ENCODE data around the gene HOXD3.

HOXD3 gene

GRCh38 chr2:176160986-176161824 lies 4.1 kb downstream of the HOXD3 start:
- in situ Hi-C loops (cut with MboI; ENCODE audit: low sequenced_read_pairs) = no loop called here

- in situ Hi-C loops (cut with MboI; ENCODE audit: low sequenced_read_pairs) = no loop called here
Measured at GRCh38 chr2:176161825-176162626, 4.9 kb downstream of the HOXD3 start.

- in situ Hi-C loops (cut with MboI; ENCODE audit: low sequenced_read_pairs) = no loop called here
Measured at GRCh38 chr2:176162911-176163671, 6.0 kb downstream of the HOXD3 start.

DNA sequence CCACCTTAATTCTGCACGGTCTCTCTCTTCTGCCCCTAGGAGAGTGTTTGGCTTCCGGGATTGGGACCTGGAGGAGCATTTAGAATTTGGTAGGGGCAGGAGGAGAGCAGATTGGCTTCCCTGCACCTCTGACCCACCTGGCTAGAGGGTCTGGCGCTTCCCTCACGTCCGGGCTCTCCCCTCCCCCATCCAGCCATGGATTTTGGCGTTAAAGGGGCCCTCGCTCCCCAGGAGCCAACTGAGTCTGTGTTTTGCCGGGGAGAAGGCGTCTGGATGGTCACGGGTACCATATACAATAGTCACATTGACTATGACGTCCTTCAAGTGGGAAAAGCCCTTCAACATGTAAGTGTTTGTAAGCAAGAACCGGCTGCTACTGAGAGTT lies 6.6 kb downstream of the HOXD3 start:
- in situ Hi-C loops (cut with MboI; ENCODE audit: low sequenced_read_pairs) = no loop called here

- in situ Hi-C loops (cut with MboI; ENCODE audit: low sequenced_read_pairs) = no loop called here
Measured at GRCh38 chr2:176164201-176164600, 7.1 kb downstream of the HOXD3 start.

DNA sequence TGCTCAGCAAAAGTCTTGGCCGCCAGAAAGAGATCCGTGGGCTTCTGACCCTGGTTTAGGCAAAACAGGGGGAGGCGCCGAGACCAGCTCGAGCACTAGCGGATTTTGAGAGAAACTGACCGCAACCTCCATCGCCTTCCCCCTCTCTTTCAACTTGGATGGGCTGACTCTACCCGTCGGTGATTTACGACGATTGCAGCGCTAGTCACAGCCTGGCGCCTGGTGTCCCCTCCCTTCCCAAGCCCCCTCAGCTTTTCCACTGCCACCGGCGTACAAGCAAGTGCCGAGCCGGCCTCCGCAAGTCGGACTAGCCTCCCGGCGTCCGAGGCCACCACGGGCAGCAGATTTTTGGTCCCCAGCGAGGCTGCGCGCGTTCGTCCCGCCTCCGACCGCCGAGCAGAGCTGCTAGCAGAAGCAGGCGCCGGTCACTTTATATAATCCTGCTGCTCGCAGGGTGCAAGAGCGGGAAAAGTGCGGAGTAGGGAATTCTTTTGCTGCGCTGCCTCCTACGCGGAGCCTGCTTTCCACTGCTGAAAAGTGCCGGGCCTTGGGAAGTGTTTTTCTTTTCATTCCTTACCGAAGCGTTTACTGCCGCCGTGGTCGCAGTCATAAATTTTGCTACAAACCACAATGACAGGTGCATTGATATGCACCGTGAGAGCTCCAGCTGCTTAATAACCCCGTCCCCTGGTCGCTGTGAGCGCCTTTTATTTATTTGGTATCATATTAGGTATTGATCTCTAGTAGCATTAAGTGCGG lies 7.7 kb downstream of the HOXD3 start:
- in situ Hi-C loops (cut with MboI; ENCODE audit: low sequenced_read_pairs) = no loop called here

GRCh38 chr2:176165370-176166050 lies 8.4 kb downstream of the HOXD3 start:
- in situ Hi-C loops (cut with MboI; ENCODE audit: low sequenced_read_pairs) = no loop called here

DNA sequence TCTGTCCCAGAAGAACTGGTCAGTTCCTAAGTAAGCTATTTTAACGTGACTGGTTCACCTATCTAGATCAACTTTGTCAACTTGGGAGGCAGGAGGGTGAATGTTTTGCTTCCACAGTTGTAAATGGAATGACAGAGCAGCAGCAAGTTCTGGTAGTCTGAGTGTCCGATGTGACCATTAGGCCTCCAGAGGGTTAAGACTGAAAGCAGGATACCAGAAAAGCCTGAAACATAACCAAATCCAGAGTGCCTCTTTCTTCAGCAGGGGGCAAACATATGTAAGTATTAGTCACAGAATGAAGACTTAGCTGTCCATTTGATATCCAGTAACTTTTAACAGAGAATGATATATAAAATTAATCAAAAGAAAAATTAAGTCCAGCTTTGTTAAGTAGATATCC lies 9.2 kb downstream of the HOXD3 start:
- in situ Hi-C loops (cut with MboI; ENCODE audit: low sequenced_read_pairs) = no loop called here

DNA sequence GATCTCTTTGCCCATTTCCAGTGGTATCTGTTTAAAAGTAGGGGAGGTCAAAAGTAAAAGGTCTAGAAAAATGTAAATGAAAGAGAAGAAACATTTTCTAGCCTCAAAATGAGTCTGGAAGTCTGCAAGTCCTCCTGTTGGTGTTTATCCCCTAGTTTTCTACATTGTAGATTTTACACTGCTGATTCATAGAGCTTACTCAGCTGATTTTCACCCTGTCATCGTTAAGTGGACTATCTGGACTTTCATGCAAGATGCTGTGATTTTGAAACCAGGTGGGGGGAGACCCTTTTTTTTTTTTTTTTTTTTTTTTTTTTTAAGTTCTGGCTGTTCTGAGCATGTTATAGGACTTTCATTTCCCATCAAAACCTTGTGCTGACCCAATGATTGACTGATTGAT lies 10.3 kb downstream of the HOXD3 start:
- in situ Hi-C loops (cut with MboI; ENCODE audit: low sequenced_read_pairs) = no loop called here

- in situ Hi-C loops (cut with MboI; ENCODE audit: low sequenced_read_pairs) = no loop called here
Measured at GRCh38 chr2:176169181-176169580, 12.1 kb downstream of the HOXD3 start.

GRCh38 chr2:176169711-176170110 lies 12.6 kb downstream of the HOXD3 start:
- in situ Hi-C loops (cut with MboI; ENCODE audit: low sequenced_read_pairs) = no loop called here

- in situ Hi-C loops (cut with MboI; ENCODE audit: low sequenced_read_pairs) = no loop called here
Measured at GRCh38 chr2:176170602-176171305, 13.6 kb downstream of the HOXD3 start.

DNA sequence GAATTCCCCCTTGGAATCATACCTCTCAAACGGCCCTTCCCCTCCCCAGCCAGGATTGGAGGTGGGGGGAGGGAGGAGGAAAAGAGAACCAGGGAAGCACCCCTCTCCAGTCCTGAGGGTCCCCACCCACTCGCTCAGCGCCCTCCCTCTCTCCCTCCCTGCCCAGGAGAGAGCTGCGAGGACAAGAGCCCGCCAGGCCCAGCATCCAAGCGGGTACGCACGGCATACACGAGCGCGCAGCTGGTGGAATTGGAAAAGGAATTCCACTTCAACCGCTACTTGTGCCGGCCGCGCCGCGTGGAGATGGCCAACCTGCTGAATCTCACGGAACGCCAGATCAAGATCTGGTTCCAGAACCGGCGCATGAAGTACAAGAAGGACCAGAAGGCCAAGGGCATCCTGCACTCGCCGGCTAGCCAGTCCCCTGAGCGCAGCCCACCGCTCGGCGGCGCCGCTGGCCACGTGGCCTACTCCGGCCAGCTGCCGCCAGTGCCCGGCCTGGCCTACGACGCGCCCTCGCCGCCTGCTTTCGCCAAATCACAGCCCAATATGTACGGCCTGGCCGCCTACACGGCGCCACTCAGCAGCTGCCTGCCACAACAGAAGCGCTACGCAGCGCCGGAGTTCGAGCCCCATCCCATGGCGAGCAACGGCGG lies 14.4 kb downstream of the HOXD3 start:
- in situ Hi-C loops (cut with MboI; ENCODE audit: low sequenced_read_pairs) = no loop called here

- in situ Hi-C loops (cut with MboI; ENCODE audit: low sequenced_read_pairs) = no loop called here
Measured at GRCh38 chr2:176172007-176172894, 15.1 kb downstream of the HOXD3 start.

DNA sequence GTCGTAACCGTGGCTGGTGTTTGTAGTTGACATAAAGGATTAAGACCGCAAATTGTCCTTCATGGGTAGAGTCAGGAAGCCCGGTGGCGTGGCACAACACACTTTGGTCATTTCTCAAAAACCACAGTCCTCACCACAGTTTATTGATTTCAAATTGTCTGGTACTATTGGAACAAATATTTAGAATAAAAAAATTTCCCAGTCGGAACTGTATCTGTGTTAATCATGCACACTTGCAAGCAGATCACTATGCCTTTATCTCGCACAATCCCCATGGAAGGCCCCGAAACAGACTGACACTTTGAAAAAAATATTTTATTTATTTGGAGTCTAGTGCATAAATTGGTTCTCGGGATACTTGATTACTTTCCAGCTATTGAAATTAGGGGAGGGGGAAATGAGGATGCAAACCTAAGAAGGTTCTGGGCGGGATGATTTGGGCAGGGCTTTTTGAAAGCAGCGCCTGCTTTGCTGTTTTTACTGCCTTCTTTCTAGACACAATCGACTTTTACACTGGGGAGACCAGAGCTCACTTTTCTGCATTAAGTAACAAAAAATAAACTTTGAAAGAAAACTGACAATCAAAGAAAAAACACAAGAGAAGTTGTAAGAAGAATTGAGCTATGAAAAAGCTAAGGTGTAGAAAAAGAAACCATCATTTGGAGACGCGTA lies 15.9 kb downstream of the HOXD3 start:
- in situ Hi-C loops (cut with MboI; ENCODE audit: low sequenced_read_pairs) = no loop called here

DNA sequence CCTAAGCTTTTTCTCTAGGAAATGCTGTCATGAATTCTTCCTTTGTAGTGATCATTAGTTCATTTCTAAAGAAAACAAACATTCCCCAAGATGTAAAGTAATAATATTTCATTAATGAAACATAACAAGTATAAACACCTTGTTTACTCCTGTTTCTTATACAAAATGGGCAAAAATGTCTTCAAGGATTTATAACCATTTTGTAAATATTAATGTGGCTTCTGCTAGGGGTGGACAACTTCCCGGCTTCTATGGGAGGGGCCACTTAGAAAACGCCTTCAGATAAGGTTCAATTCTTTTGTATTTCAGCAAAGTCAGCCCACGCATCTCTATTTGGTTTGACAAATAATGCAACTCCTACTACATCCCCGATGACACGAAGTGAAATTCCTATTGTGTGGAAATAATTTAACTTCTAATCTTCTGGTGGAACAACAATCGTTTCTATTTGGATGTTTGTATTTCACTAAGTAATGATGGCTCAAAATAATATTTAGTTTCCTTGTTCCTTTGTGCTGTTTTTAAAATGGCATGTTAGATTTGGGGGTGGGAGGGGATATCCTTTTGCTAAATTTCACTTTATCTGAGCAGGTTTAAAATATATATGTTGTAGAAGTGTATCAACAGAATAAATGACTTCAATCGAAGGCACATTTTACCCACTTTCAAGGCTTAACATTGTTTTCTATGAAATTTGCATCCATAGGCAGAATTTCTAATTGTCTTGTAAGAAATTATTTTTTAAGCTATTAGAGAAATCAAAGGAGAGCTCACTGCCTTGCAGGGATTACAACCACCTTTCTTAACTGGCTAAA lies 16.7 kb downstream of the HOXD3 start:
- in situ Hi-C loops (cut with MboI; ENCODE audit: low sequenced_read_pairs) = no loop called here

DNA sequence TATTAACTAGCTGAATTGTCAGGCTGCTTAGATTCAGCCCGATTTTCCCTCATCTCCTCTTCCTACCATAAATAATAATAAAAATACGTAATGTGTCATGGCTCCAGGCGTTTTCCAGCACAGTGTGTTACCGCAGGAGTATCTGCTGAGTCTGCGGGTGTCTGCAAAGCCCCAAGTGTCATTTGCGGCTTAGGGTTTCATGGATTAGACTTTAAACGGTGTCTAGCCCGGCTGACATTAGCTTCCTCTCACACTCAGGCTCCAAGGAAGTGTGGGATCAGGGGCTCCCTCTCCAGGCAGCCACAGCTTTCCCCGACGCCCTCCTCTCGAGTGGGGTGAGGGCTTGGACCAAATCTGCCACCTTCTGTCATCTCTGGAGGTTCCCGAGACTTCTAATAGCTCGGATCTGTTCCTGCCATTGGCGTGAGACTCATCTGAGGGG lies 17.3 kb downstream of the HOXD3 start:
- in situ Hi-C loops (cut with MboI; ENCODE audit: low sequenced_read_pairs) = no loop called here

All from HL-60/S4 (cell line).